K562 (cell line): ENCODE data around the gene NEURL2. TPM values are rescaled to one million over a fixed set of nuclear protein-coding genes. Genes with fewer than 3 reads are reported as not detected.
A peak's percentile ranks its signal among the peaks of the same experiment; 100 is the strongest.

Experiments
- ASH1L ChIP-seq: fragments of 450-650 bp; IDR thresholded peaks from 2 replicates; pipeline ENCODE4 v1.6.1; 2018; ENCODE audit warnings: borderline replicate concordance, mild to moderate bottlenecking, low read depth; ENCODE audit not compliant: partially characterized antibody
- CBFB ChIP-seq: sonication (generic); formaldehyde crosslinking; IDR thresholded peaks from 2 replicates; pipeline ENCODE4 v1.4.0; 2020; ENCODE audit warnings: mild to moderate bottlenecking, missing genetic modification reagents
- CC2D1A ChIP-seq: fragments of 450-650 bp; IDR thresholded peaks from 2 replicates; pipeline ENCODE4 v1.6.1; 2017; ENCODE audit warnings: mild to moderate bottlenecking
- CXXC5 ChIP-seq: fragments of 250-450 bp; sonication (Bioruptor Pico); IDR thresholded peaks from 2 replicates; pipeline ENCODE4 v1.8.0; 2022; ENCODE audit warnings: inconsistent platforms, mild to moderate bottlenecking, moderate library complexity
- ESRRA ChIP-seq: fragments of 450-650 bp; IDR thresholded peaks from 2 replicates; pipeline ENCODE4 v1.6.1; 2014; ENCODE audit warnings: low read depth, mild to moderate bottlenecking, moderate library complexity, borderline replicate concordance
- KLF16 ChIP-seq: IDR thresholded peaks from 2 replicates; pipeline ENCODE4 v1.6.1; 2016; ENCODE audit warnings: antibody characterized with exemption
- MAFF ChIP-seq: IDR thresholded peaks from 2 replicates; pipeline ENCODE4 v1.6.1; 2012; ENCODE audit warnings: low read length, improper control_type of control experiment
- NRF1 ChIP-seq, 2 experiments: fragments of 450-650 bp; IDR thresholded peaks in 1 of 2; conservative IDR thresholded peaks in 1 of 2; 2 replicates each; pipeline ENCODE4 v1.6.1; 2014; ENCODE audit warnings: mild to moderate bottlenecking in 2 of 2
- POLR2AphosphoS5 ChIP-seq: IDR thresholded peaks from 2 replicates; pipeline ENCODE4 v1.6.1; 2011; ENCODE audit warnings: mild to moderate bottlenecking, low read depth, low read length, moderate library complexity; ENCODE audit not compliant: control insufficient read depth, insufficient read depth
- RBFOX2 ChIP-seq: fragments of 200-400 bp; formaldehyde crosslinking; IDR thresholded peaks from 2 replicates; pipeline ENCODE4 v1.6.1; 2017; ENCODE audit warnings: low read depth, mild to moderate bottlenecking, low read length, moderate library complexity
- RFX1 ChIP-seq: fragments of 450-650 bp; IDR thresholded peaks from 2 replicates; pipeline ENCODE4 v1.6.1; 2016; ENCODE audit warnings: mild to moderate bottlenecking, moderate library complexity
- SRSF3 ChIP-seq: fragments of 200-400 bp; formaldehyde crosslinking; IDR thresholded peaks from 2 replicates; pipeline ENCODE4 v1.6.1; 2016; ENCODE audit warnings: mild to moderate bottlenecking, low read length, moderate library complexity; ENCODE audit not compliant: insufficient read depth
- STAG1 ChIP-seq: sonication (generic); formaldehyde crosslinking; IDR thresholded peaks from 2 replicates; pipeline ENCODE4 v1.5.0; 2020; ENCODE audit warnings: missing genetic modification reagents, borderline replicate concordance
- TCF7 ChIP-seq: sonication (generic); IDR thresholded peaks from 2 replicates; pipeline ENCODE4 v1.6.1; 2016; ENCODE audit warnings: antibody characterized with exemption, borderline replicate concordance
- ZNF165 ChIP-seq: fragments of 250-450 bp; sonication (Bioruptor Pico); IDR thresholded peaks from 2 replicates; pipeline ENCODE4 v1.4.0; 2020; ENCODE audit warnings: borderline replicate concordance
- ZNF184 ChIP-seq: sonication (generic); formaldehyde crosslinking; IDR thresholded peaks from 2 replicates; pipeline ENCODE4 v1.5.0; 2020; ENCODE audit warnings: missing genetic modification reagents
- ZNF586 ChIP-seq: fragments of 450-650 bp; formaldehyde crosslinking; conservative IDR thresholded peaks from 2 replicates; pipeline ENCODE4 v1.4.0; 2020; ENCODE audit warnings: mild to moderate bottlenecking, moderate library complexity
- ZNF695 ChIP-seq: fragments of 450-650 bp; formaldehyde crosslinking; IDR thresholded peaks from 2 replicates; pipeline ENCODE4 v1.4.0; 2020; ENCODE audit warnings: mild to moderate bottlenecking, moderate library complexity
- polyA plus RNA-seq, 8 experiments: library from polyadenylated mRNA; depleted of rRNA in 4 of 8; stranded (reverse) in 5 of 8; unstranded in 3 of 8; fragments of >200 nt; fragmentation: Nextera tagmentation in 2 of 8; fragmentation: Illumina TruSeq in 1 of 8; extraction: Ambion mirVana in 2 of 8; extraction: Trizol in 1 of 8; gene quantifications; 2 replicates each; pipeline versions ENCODE4 v1.2.1 to v1.2.3, GENCODE V29; 2011 to 2014; ENCODE audit warnings: inconsistent platforms in 1 of 8, missing spikeins in 1 of 8
- total RNA-seq, 7 experiments: library from RNA; depleted of rRNA in 6 of 7; stranded (reverse); fragments of >200 nt in 6 of 7; fragmentation: Illumina TruSeq in 2 of 7; extraction: Trizol in 2 of 7; gene quantifications; 2 replicates each; pipeline versions ENCODE4 v1.2.1 to v1.2.3, GENCODE V29; 2011 to 2021; ENCODE audit warnings: low replicate concordance in 1 of 7
- TF ChIP-seq, protein P1 (sequence below): sonication (generic); formaldehyde crosslinking; IDR thresholded peaks from 2 replicates; pipeline ENCODE4 v1.8.1; 2022; ENCODE audit warnings: missing genetic modification reagents
- TF ChIP-seq, protein P2 (sequence below): sonication (generic); formaldehyde crosslinking; IDR thresholded peaks from 2 replicates; pipeline ENCODE4 v1.8.0; 2022; ENCODE audit warnings: mild to moderate bottlenecking, missing genetic modification reagents
- TF ChIP-seq, protein P3 (sequence below): fragments of 450-650 bp; conservative IDR thresholded peaks from 2 replicates; pipeline ENCODE4 v1.6.1; 2016; ENCODE audit warnings: missing genetic modification characterization, low read depth, mild to moderate bottlenecking, control low read depth, missing compliant biosample characterization

The NEURL2 gene
- total and polyA plus RNA-seq, 9 of the 15 experiments (the other 6 are each of a cell fraction or from before 2014, with no cell fraction given): 0.22 to 1.9 (median 0.50) TPM; not detected in 1

DNA sequence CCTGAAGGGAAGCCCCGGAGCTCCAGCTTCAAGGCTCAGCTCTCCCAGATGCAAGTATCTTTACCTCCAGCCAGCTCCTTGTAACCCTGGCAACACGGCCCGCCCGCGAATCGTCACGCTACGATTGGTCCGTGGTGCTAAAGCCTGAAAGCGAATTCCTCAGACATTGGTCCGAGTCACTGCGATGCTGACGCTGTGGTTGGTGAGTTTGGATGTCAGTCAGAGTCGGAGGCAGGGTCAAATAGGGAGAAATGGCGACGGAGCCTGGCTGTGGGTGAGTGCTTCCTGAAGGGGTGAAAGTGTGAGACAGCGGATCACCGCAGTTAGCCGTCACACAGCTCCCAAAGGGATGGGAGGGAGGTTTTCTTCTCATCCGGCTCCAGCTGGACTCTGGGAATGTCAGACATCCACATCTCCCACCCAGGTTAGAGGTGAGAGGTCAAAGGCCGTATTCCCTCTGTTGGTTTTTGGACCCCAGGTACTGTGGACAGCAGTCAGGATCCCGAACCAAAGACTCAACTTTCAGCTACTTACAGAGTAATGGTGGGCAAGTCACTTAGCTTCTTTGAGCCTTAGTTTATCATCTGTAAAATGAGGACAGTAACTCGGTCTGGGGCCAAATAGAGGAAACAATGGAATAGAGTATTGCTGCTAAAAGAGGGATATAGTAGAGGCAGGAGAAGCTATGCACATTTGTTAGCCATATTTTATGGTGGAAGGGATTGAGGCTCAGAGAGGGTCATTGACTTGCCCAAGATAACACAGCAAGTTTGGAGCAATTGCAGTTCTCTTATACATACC lies 9.8 kb downstream of the NEURL2 start, which contains the start of gene ZSWIM1 (continued):
- TF ChIP-seq TCF7 (no peak), ZNF695 (CRISPR knock-in tag) (no peak), ASH1L (peak; percentile 97), RBFOX2 (peak; percentile 84), SRSF3 (no peak), KLF16 (no peak), ESRRA (no peak; the same call in 1 of the 2 replicates), CC2D1A (no peak), ZNF586 (CRISPR knock-in tag) (no peak), ZNF184 (CRISPR knock-in tag) (no peak), NRF1 (conservative IDR thresholded peaks at IDR 0.05 in 1 of 2, IDR thresholded peaks at IDR 0.05 in 1 of 2) (peak in 1 of 2 experiments; percentile 44; a peak in 1 of 4 replicates), STAG1 (CRISPR knock-in tag) (no peak), MAFF (no peak), RFX1 (peak; percentile 99), ZNF165 (CRISPR knock-in tag) (no peak), POLR2AphosphoS5 (peak; percentile 85), CBFB (no peak), CXXC5 (CRISPR knock-in tag) (peak; percentile 46; the same call in 1 of the 2 replicates)
- TF ChIP-seq, protein P1, sequence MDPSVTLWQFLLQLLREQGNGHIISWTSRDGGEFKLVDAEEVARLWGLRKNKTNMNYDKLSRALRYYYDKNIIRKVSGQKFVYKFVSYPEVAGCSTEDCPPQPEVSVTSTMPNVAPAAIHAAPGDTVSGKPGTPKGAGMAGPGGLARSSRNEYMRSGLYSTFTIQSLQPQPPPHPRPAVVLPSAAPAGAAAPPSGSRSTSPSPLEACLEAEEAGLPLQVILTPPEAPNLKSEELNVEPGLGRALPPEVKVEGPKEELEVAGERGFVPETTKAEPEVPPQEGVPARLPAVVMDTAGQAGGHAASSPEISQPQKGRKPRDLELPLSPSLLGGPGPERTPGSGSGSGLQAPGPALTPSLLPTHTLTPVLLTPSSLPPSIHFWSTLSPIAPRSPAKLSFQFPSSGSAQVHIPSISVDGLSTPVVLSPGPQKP (CRISPR knock-in tag): no peak
- TF ChIP-seq, protein P2, sequence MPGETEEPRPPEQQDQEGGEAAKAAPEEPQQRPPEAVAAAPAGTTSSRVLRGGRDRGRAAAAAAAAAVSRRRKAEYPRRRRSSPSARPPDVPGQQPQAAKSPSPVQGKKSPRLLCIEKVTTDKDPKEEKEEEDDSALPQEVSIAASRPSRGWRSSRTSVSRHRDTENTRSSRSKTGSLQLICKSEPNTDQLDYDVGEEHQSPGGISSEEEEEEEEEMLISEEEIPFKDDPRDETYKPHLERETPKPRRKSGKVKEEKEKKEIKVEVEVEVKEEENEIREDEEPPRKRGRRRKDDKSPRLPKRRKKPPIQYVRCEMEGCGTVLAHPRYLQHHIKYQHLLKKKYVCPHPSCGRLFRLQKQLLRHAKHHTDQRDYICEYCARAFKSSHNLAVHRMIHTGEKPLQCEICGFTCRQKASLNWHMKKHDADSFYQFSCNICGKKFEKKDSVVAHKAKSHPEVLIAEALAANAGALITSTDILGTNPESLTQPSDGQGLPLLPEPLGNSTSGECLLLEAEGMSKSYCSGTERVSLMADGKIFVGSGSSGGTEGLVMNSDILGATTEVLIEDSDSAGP (CRISPR knock-in tag): no peak
- TF ChIP-seq, protein P3, sequence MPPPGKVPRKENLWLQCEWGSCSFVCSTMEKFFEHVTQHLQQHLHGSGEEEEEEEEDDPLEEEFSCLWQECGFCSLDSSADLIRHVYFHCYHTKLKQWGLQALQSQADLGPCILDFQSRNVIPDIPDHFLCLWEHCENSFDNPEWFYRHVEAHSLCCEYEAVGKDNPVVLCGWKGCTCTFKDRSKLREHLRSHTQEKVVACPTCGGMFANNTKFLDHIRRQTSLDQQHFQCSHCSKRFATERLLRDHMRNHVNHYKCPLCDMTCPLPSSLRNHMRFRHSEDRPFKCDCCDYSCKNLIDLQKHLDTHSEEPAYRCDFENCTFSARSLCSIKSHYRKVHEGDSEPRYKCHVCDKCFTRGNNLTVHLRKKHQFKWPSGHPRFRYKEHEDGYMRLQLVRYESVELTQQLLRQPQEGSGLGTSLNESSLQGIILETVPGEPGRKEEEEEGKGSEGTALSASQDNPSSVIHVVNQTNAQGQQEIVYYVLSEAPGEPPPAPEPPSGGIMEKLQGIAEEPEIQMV (tag): no peak
